Fibroblast of gingiva (primary cell): ENCODE measurements around the gene SCPEP1.

Experiments
- DNase-seq: peaks from one replicate; pipeline ENCODE4 v3.0.0-alpha.2; 2011; ENCODE audit warnings: low read depth

SCPEP1 gene

GRCh38 chr17:57002904-57003303 lies 25.0 kb downstream of the SCPEP1 start:
- DNase-seq: no peak

- DNase-seq: no peak
These were observed 27.1 kb downstream of the SCPEP1 start for GRCh38 chr17:57004944-57005579.

- no peak for DNase-seq
These were observed 28.1 kb downstream of the SCPEP1 start for GRCh38 chr17:57006040-57006439.

GRCh38 chr17:57008958-57009357 lies 31.0 kb downstream of the SCPEP1 start:
- no peak for DNase-seq

- peak; percentile 29 for DNase-seq
These were observed 32.0 kb downstream of the SCPEP1 start for GRCh38 chr17:57009737-57010445.

- no peak for DNase-seq
These were observed 32.6 kb downstream of the SCPEP1 start for GRCh38 chr17:57010487-57010886.

GRCh38 chr17:57011491-57012015 lies 33.6 kb downstream of the SCPEP1 start:
- no peak for DNase-seq

- DNase-seq: no peak
These were observed 38.3 kb downstream of the SCPEP1 start for GRCh38 chr17:57016071-57016763.

- no peak for DNase-seq
These were observed 38.8 kb downstream of the SCPEP1 start for GRCh38 chr17:57016764-57017116.

GRCh38 chr17:57017625-57018024 lies 39.7 kb downstream of the SCPEP1 start:
- no peak for DNase-seq

GRCh38 chr17:57020208-57020607 lies 42.3 kb downstream of the SCPEP1 start:
- DNase-seq: no peak

- no peak for DNase-seq
These were observed 43.5 kb downstream of the SCPEP1 start for GRCh38 chr17:57021226-57021940.

GRCh38 chr17:57025876-57026275 lies 47.9 kb downstream of the SCPEP1 start:
- DNase-seq: no peak

GRCh38 chr17:57027852-57028251 lies 49.9 kb downstream of the SCPEP1 start:
- DNase-seq: no peak

GRCh38 chr17:57032343-57032742 lies 54.4 kb downstream of the SCPEP1 start:
- DNase-seq: no peak

GRCh38 chr17:57033296-57033695 lies 55.4 kb downstream of the SCPEP1 start:
- DNase-seq: no peak

GRCh38 chr17:57034807-57035754 lies 57.1 kb downstream of the SCPEP1 start:
- no peak for DNase-seq

GRCh38 chr17:57035971-57036481 lies 58.1 kb downstream of the SCPEP1 start:
- no peak for DNase-seq

- DNase-seq: no peak
These were observed 59.5 kb downstream of the SCPEP1 start for GRCh38 chr17:57037411-57037810.

GRCh38 chr17:57038486-57038885 lies 60.6 kb downstream of the SCPEP1 start:
- DNase-seq: no peak

- no peak for DNase-seq
These were observed 62.6 kb downstream of the SCPEP1 start for GRCh38 chr17:57040571-57040970.
